DOHH2 (cell line): ENCODE data around the gene PIK3R2.
"Not testable (repeated sequence)": the region's sequence is repeated elsewhere in the genome, so short reads cannot be mapped to it uniquely, and the experiment has no call there.

Source experiments
- CTCF ChIP-seq: fragments of 200-600 bp; sonication (generic); IDR thresholded peaks from one replicate; pipeline ENCODE4 v1.5.1; 2014; ENCODE audit warnings: antibody characterized with exemption, mild to moderate bottlenecking, low read depth, low read length; ENCODE audit not compliant: poor library complexity, severe bottlenecking
- EZH2phosphoT487 ChIP-seq: fragments of 200-600 bp; sonication (generic); IDR thresholded peaks from 2 replicates; pipeline ENCODE4 v1.6.1; 2017; ENCODE audit warnings: borderline replicate concordance, mild to moderate bottlenecking, antibody characterized with exemption, low read length, moderate library complexity, mixed read lengths

GRCh38 chr19:18159059-18159616 is 6.2 kb downstream of the PIK3R2 start:
- not testable (repeated sequence) for TF ChIP-seq CTCF, EZH2phosphoT487
